ENCODE data around the gene CNIH3.

The CNIH3 gene

DNA sequence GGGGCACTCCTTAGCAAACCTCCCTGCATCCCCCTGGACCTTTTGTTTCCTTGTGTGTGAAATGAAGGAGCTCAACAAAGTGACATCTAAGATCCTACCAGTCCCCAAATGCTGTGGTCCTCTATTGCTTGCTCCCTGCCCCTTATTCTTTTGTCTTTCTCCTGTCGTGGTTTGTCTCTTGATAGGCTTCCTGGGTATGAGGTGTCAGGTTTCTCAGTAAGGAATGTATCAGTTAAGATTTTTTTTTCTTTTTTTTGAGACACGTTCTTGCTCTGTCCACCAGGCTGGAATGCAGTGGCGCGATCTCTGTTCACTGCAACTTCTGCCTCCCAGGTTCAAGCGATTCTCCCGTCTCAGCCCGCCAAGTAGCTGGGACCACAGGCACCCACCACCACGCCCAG lies 16.8 kb downstream of the CNIH3 start:
- no peak overlapping the region for H3K9ac ChIP-seq (ENCODE audit: low read length)
- H3K9me3 ChIP-seq (ENCODE audit: insufficient read depth, low read length) = no peaks in the 10 kb centered on the region
- H3K27me3 ChIP-seq (ENCODE audit: low read length) = no peaks in the 10 kb centered on the region
- no peaks in the 10 kb centered on the region for H4K20me1 ChIP-seq (ENCODE audit: low read depth, low read length)
- no peak overlapping the region for H3K27ac ChIP-seq (ENCODE audit: low read depth, low read length)
- TF ChIP-seq, protein P1, sequence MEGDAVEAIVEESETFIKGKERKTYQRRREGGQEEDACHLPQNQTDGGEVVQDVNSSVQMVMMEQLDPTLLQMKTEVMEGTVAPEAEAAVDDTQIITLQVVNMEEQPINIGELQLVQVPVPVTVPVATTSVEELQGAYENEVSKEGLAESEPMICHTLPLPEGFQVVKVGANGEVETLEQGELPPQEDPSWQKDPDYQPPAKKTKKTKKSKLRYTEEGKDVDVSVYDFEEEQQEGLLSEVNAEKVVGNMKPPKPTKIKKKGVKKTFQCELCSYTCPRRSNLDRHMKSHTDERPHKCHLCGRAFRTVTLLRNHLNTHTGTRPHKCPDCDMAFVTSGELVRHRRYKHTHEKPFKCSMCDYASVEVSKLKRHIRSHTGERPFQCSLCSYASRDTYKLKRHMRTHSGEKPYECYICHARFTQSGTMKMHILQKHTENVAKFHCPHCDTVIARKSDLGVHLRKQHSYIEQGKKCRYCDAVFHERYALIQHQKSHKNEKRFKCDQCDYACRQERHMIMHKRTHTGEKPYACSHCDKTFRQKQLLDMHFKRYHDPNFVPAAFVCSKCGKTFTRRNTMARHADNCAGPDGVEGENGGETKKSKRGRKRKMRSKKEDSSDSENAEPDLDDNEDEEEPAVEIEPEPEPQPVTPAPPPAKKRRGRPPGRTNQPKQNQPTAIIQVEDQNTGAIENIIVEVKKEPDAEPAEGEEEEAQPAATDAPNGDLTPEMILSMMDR (IDR thresholded peaks at IDR 0.05; ENCODE audit: insufficient read depth, low read length, poor library complexity, severe bottlenecking) = no peak
- no peak for TF ChIP-seq EZH2phosphoT487 (conservative IDR thresholded peaks at IDR 0.05; ENCODE audit: low read length)
- H2AFZ ChIP-seq (ENCODE audit: low read depth, low read length, severe bottlenecking) = no peak overlapping the region
- no peak overlapping the region for H3K4me3 ChIP-seq (ENCODE audit: insufficient read depth, low read length, poor library complexity, severe bottlenecking)
- H3K79me2 ChIP-seq (ENCODE audit: insufficient read depth, low read length) = no peaks in the 10 kb centered on the region
- H3K4me2 ChIP-seq (ENCODE audit: low read depth, low read length, poor library complexity, severe bottlenecking) = no peak overlapping the region
- H3K36me3 ChIP-seq (ENCODE audit: low read length) = no peaks in the 10 kb centered on the region
- H3K9me2 ChIP-seq (replicated peaks; ENCODE audit: insufficient read depth, low read length) = no peaks in the 10 kb centered on the region
- H3F3A ChIP-seq (ENCODE audit: insufficient read depth) = no peaks in the 10 kb centered on the region

DNA sequence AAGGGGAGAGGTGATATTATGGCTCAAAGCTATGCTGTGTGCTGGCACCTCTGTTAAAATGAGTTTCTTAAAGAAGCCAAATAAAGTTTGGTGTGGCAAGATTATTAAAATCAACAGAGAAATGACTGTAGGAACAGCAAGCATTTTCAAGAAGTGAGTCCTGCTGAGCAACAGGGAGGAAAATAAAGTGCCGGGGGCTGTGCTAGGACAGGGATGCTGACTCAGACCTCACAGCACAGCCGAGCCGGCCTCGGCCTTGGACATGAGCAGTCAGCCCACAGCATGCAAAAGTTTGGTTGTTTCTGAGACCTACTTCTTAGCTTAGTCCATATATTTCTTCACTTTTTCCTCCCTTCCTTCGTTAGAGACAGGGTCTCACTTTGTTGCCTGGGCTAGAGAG lies 19.2 kb downstream of the CNIH3 start:
- no peak overlapping the region for H3K4me3 ChIP-seq (ENCODE audit: insufficient read depth, low read length, poor library complexity, severe bottlenecking)
- TF ChIP-seq, protein P1 (IDR thresholded peaks at IDR 0.05; ENCODE audit: insufficient read depth, low read length, poor library complexity, severe bottlenecking) = no peak
- no peak for TF ChIP-seq EZH2phosphoT487 (conservative IDR thresholded peaks at IDR 0.05; ENCODE audit: low read length)
- no peaks in the 10 kb centered on the region for H3K9me3 ChIP-seq (ENCODE audit: insufficient read depth, low read length)
- H3K4me2 ChIP-seq (ENCODE audit: low read depth, low read length, poor library complexity, severe bottlenecking) = no peak overlapping the region
- no peaks in the 10 kb centered on the region for H3K79me2 ChIP-seq (ENCODE audit: insufficient read depth, low read length)
- H3K27me3 ChIP-seq (ENCODE audit: low read length) = no peaks in the 10 kb centered on the region
- H3K9me2 ChIP-seq (replicated peaks; ENCODE audit: insufficient read depth, low read length) = no peaks in the 10 kb centered on the region
- no peaks in the 10 kb centered on the region for H3K36me3 ChIP-seq (ENCODE audit: low read length)
- H3K9ac ChIP-seq (ENCODE audit: low read length) = no peak overlapping the region
- H2AFZ ChIP-seq (ENCODE audit: low read depth, low read length, severe bottlenecking) = no peak overlapping the region
- no peaks in the 10 kb centered on the region for H4K20me1 ChIP-seq (ENCODE audit: low read depth, low read length)
- no peak overlapping the region for H3K27ac ChIP-seq (ENCODE audit: low read depth, low read length)
- no peaks in the 10 kb centered on the region for H3F3A ChIP-seq (ENCODE audit: insufficient read depth)

DNA sequence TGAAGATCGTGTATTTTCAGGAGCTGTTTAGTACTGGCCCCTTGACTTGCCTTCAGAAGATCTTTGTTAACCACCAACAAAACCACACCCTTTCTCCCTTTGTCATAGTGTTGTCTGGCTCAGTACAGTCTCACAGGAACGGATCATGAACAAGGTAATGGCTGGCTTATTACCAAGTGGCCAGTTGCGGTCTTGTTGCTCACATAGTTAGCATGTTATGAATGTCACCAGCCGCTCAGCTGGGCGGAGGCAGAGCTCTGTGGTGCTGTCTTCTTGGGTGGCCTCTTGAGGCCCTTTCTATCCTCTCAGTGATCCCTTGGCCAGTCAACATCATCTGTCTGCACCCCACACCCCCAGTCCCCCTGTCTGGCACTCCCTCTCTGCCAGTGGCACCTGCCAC lies 21.4 kb downstream of the CNIH3 start:
- Histone ChIP-seq H3K4me2 (ENCODE audit: low read depth, low read length, poor library complexity, severe bottlenecking) (no peak overlapping the region), H3K9ac (ENCODE audit: low read length) (no peak overlapping the region), H2AFZ (ENCODE audit: low read depth, low read length, severe bottlenecking) (no peak overlapping the region)

More for the DNA sequence above, 21.4 kb downstream of the CNIH3 start:
- H3K27ac ChIP-seq (ENCODE audit: low read depth, low read length) = no peak overlapping the region
- TF ChIP-seq, protein P1 (IDR thresholded peaks at IDR 0.05; ENCODE audit: insufficient read depth, low read length, poor library complexity, severe bottlenecking) = no peak
- no peak for TF ChIP-seq EZH2phosphoT487 (conservative IDR thresholded peaks at IDR 0.05; ENCODE audit: low read length)
- no peaks in the 10 kb centered on the region for H4K20me1 ChIP-seq (ENCODE audit: low read depth, low read length)
- no peaks in the 10 kb centered on the region for H3F3A ChIP-seq (ENCODE audit: insufficient read depth)
- no peak overlapping the region for H3K4me3 ChIP-seq (ENCODE audit: insufficient read depth, low read length, poor library complexity, severe bottlenecking)
- no peaks in the 10 kb centered on the region for H3K9me3 ChIP-seq (ENCODE audit: insufficient read depth, low read length)
- H3K9me2 ChIP-seq (replicated peaks; ENCODE audit: insufficient read depth, low read length) = no peaks in the 10 kb centered on the region
- H3K36me3 ChIP-seq (ENCODE audit: low read length) = no peaks in the 10 kb centered on the region
- no peaks in the 10 kb centered on the region for H3K27me3 ChIP-seq (ENCODE audit: low read length)
- no peaks in the 10 kb centered on the region for H3K79me2 ChIP-seq (ENCODE audit: insufficient read depth, low read length)
